Upper lobe of right lung (tissue), 1 donor: ENCODE results near the gene HSP90B1. TPM values are rescaled to one million over a fixed set of nuclear protein-coding genes. Genes with fewer than 3 reads are reported as not detected.

Experiments used
- ATAC-seq: fragments of 200-7000 bp; cut with Tn5 transposase; one replicate; pipeline ENCODE4 v1.9.1; 2020; ENCODE audit warnings: mild to moderate bottlenecking, moderate library complexity
- DNase-seq: peaks from one replicate; pipeline ENCODE4 v3.0.0-alpha.2; 2020
- H3K27ac ChIP-seq: fragments of 200-600 bp; one replicate; pipeline ENCODE4 v1.8.0; 2022
- H3K27me3 ChIP-seq: fragments of 200-600 bp; one replicate; pipeline ENCODE4 v1.8.0; 2022; ENCODE audit warnings: mild to moderate bottlenecking
- H3K36me3 ChIP-seq: fragments of 200-600 bp; one replicate; pipeline ENCODE4 v1.8.0; 2022
- H3K4me1 ChIP-seq: fragments of 200-600 bp; one replicate; pipeline ENCODE4 v1.8.0; 2022
- H3K4me3 ChIP-seq: fragments of 200-600 bp; one replicate; pipeline ENCODE4 v1.8.0; 2022; ENCODE audit warnings: mild to moderate bottlenecking
- H3K9me3 ChIP-seq: fragments of 200-600 bp; one replicate; pipeline ENCODE4 v1.8.0; 2022
- CTCF ChIP-seq: fragments of 200-600 bp; IDR thresholded peaks from one replicate; pipeline ENCODE4 v1.8.0; 2022; ENCODE audit warnings: antibody characterized with exemption
- intact Hi-C: fragments of 100-400 bp; cut with DNase I; formaldehyde crosslinking; loops from one replicate; pipeline ENCODE4 v1.11.0; 2022
- total RNA-seq: library from RNA; stranded (reverse); fragmentation: NEBNext Ultra II Directional; extraction: Animal tissue kit (Norgen Biotek cat#: 25700); gene quantifications from one replicate; pipeline ENCODE4 v1.2.1, GENCODE V29; 2021
- donor health status: DM: no; HTN: yes; CAD: no; lungs with severe emphysema.

The HSP90B1 gene
- total RNA-seq, 1 donor from 2014 or later, result 676 TPM

GRCh38 chr12:103965590-103966504 lies 35.6 kb downstream of the HSP90B1 start, which contains the start of gene TDG:
TDG (plus strand) TSS chr12:103965872; CDS start chr12:103966038, 166 bp downstream.
- DNase-seq, result peak; percentile 99
- Histone ChIP-seq H3K4me1 (peaks cover 26% of the 10 kb centered on the region), H3K36me3 (no peaks in the 10 kb centered on the region), H3K27me3 (no peaks in the 10 kb centered on the region), H3K4me3 (peak within 1 kb of the TSS; percentile 93), H3K27ac (peak within 1 kb of the TSS; percentile 96), H3K9me3 (no peaks in the 10 kb centered on the region)
- intact Hi-C loops, result no loop called here
- peak; percentile 99 for ATAC-seq
- TF ChIP-seq CTCF, result peak; percentile 18

- H3K27ac ChIP-seq, result peak overlapping the region; percentile 96
- peak overlapping the region; percentile 93 for H3K4me3 ChIP-seq
- peaks cover 26% of the 10 kb centered on the region for H3K4me1 ChIP-seq
- no peaks in the 10 kb centered on the region for H3K27me3 ChIP-seq
- intact Hi-C loops, result no loop called here
- no peaks in the 10 kb centered on the region for H3K36me3 ChIP-seq
- DNase-seq (no peak), ATAC-seq (no peak)
- no peaks in the 10 kb centered on the region for H3K9me3 ChIP-seq
- TF ChIP-seq CTCF, result no peak
These were observed 36.5 kb downstream of the HSP90B1 start for GRCh38 chr12:103966736-103967135.

GRCh38 chr12:103969391-103969790 lies 39.2 kb downstream of the HSP90B1 start:
- H3K27me3 ChIP-seq, result no peaks in the 10 kb centered on the region
- intact Hi-C loops, result no loop called here
- DNase-seq, result no peak
- no peaks in the 10 kb centered on the region for H3K9me3 ChIP-seq
- TF ChIP-seq CTCF, result no peak
- ATAC-seq, result no peak
- H3K36me3 ChIP-seq, result peaks cover 7% of the 10 kb centered on the region
- H3K4me3 ChIP-seq, result no peak overlapping the region
- H3K27ac ChIP-seq, result no peak overlapping the region
- H3K4me1 ChIP-seq, result peaks cover 25% of the 10 kb centered on the region

- TF ChIP-seq CTCF, result no peak
- no peak for DNase-seq
- Histone ChIP-seq H3K4me1 (peaks cover 9% of the 10 kb centered on the region), H3K27ac (no peak overlapping the region), H3K36me3 (peaks cover 29% of the 10 kb centered on the region), H3K9me3 (no peaks in the 10 kb centered on the region), H3K4me3 (no peak overlapping the region), H3K27me3 (no peaks in the 10 kb centered on the region)
- intact Hi-C loops, result no loop called here
- ATAC-seq, result no peak
These were observed 43.7 kb downstream of the HSP90B1 start for GRCh38 chr12:103973909-103974308.

- Histone ChIP-seq H3K4me1 (peaks cover 3% of the 10 kb centered on the region), H3K4me3 (no peak overlapping the region), H3K27me3 (no peaks in the 10 kb centered on the region), H3K36me3 (peaks cover 43% of the 10 kb centered on the region), H3K27ac (no peak overlapping the region), H3K9me3 (no peaks in the 10 kb centered on the region)
- no peak for DNase-seq
- intact Hi-C loops, result no loop called here
- no peak for ATAC-seq
- no peak for TF ChIP-seq CTCF
These were observed 45.2 kb downstream of the HSP90B1 start for GRCh38 chr12:103975368-103975767.
